NCI-H748 treated with DMSO at 0.1 percent for 48 hours (cell line): ENCODE data around the gene STRA6.
A peak's percentile ranks its signal among the peaks of the same experiment; 100 is the strongest.

Source experiments
- DNase-seq: peaks from one replicate; lab custom pipeline; 2025; lab: John Stamatoyannopoulos, UW

Gene STRA6

DNA sequence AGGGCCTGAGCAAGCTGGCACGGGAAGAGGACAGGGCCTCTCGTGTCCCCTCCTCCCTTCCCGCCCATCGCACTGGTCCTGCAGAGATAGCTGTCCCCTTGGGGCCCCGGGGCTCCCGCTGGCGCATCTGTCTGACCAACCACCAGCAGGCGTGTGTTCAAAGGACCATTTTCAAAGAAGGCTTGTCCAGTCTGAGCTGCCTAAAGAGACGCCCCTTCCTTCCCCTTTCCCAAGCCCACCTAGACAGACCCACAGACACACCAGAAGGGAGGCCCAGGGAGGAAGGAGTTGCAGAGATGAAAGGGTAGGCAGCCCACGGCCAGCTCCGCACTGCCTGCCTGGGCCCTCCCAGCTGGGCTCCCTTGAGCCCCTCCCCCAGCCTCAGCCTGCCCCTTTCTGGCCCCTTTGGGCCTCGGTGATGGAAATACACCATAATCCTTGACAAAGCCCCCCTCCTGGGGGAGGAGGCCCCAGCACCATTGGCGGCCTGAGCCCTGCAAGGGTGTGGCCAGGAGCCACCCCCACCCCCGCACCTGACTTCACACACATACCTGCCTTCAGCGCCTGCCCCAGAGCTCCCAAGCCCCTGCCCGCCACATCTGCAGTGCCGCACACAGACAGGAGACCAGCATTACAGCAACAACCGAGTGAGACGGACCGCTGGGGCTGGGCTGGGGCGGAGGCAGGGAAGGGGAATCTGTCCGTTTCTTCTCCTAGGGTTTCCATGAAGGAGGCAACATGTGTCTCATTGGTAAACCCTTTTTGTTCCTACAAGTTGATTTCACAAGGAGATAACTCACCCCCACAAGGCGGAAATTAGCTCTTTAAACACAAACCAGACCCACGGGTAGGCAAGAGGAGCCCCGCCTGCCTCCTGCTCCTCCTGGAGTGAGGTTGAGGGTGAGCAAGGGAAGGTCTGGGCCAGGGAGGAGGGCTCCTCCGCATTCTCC, at the start of gene STRA6:
TSS of gene STRA6 (minus strand) at position 336 of the 950 bp plus-strand sequence. CDS start 520 bp downstream, outside the sequence.
- no peak for DNase-seq

DNA sequence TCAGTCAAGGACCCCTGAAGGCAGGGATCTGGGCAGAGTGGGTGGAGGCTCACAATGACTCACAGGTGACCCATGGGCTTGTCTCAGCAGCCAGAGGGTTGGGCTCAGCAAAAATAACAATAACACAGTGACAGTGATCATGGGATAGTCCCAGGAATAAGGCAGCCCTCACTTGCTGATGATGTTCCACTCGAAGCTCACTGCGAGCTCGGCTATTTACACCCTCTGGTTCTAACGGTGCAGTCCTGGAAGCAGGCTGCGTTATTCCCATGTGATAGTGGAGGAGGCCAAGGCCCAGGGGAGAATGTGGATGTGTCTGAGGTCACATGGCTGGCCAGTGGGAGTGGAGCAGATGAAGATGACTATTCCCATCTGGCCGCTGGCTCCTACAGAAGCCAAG, 49.7 kb upstream of the STRA6 start:
- no peak for DNase-seq

GRCh38 chr15:74251131-74251811, 48.7 kb upstream of the STRA6 start:
- no peak for DNase-seq

DNA sequence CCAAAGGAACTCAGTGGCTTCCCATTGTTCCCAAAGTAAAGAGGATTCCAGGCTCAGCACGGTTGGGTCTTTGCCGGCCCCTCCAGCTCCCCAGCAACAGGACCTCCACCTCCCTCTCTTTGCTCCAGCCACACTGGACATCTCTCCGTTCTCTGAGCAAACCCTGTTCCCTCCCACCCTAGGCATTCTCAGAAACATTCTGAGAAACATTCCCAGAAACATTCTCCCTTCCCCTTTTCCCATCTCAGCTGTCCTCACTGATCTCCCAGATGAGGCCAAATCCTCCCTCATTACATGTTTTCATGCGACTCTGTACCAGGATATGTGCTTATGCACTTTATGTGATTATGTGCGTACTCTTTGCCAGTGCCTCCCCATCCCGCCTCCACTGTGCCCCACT, 47.7 kb upstream of the STRA6 start:
- no peak for DNase-seq

- DNase-seq, result peak; percentile 46
These were observed 42.9 kb upstream of the STRA6 start for GRCh38 chr15:74245342-74245931.

- no peak for DNase-seq
These were observed 42.3 kb upstream of the STRA6 start for GRCh38 chr15:74244822-74245341.

DNA sequence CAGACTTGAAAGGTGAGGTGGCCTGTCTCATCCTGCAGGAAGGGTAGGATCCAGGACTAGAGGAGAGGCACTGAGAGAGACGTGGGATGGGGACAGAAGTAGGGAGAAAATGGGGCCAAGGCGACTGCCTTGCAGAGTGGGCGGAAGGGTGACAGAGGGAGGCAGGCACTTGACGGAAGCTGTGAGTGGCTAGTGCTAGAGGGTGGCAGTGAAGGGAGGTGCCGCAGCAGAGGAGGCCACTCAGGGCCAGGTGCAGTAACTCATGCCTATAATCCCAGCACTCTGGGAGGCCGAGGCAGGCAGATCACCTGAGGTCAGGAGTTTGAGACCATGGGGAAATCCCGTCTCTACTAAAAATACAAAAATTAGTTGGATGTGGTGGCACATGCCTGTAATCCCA, 40.8 kb upstream of the STRA6 start:
- DNase-seq, result no peak

GRCh38 chr15:74242441-74243185, 40.0 kb upstream of the STRA6 start:
- DNase-seq, result no peak

DNA sequence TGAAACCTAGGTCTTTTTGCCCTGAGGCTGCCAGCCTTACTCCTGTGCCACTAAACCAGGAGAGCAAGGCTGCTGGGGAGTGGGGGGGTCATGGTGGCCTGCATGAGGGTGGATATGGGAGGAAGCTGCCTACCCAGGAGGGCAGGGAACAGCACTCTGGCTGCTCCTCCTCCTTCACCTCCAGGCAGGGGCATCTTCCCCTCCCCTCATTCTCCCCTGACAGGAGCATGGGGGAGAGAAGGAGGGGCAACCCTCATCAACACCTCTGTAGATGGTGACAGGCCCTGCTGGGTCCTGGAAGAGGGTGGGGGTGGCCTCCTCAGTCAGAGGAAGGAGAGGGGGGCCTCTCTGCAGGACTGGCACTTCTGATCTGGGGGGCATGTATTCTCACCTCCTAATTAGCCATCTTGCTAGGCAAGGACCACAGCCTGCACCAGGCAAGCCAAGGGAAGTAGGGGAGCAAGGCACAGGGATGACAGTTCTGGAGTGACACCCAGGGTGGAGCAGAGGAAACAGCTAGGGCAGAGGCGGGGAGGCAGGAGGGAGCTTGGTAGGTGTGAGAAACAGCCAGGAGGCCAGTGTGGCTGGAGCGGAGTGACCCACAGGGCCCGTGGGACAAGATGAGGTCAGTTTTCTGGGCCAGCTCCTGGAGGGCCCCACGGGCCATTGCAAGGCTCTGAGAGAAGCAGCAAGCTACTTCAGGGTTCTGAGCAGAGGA, 38.5 kb upstream of the STRA6 start:
- no peak for DNase-seq

GRCh38 chr15:74240002-74240568, 37.5 kb upstream of the STRA6 start:
- DNase-seq, result peak; percentile 43

GRCh38 chr15:74239051-74239705, 36.6 kb upstream of the STRA6 start:
- DNase-seq, result no peak

GRCh38 chr15:74235962-74236361, 33.4 kb upstream of the STRA6 start, which contains the start of gene CCDC33:
CCDC33 (plus strand) TSS chr15:74236326; CDS start chr15:74236720, 394 bp downstream.
- peak; percentile 57 for DNase-seq

DNA sequence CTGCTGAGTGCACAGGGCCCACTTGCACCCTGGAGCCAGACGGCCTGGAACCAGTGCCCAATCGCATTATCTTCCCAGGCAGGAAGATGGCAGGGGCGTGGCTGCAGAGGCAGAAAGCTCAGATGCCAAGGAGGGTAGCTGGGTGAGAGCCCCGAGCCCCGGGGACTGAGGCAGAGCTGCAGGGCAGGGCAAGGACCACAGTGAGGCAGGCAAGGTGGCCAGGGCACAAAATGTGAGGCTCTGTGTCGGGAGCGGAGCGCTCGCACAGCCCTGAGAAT, 31.9 kb upstream of the STRA6 start:
- no peak for DNase-seq

DNA sequence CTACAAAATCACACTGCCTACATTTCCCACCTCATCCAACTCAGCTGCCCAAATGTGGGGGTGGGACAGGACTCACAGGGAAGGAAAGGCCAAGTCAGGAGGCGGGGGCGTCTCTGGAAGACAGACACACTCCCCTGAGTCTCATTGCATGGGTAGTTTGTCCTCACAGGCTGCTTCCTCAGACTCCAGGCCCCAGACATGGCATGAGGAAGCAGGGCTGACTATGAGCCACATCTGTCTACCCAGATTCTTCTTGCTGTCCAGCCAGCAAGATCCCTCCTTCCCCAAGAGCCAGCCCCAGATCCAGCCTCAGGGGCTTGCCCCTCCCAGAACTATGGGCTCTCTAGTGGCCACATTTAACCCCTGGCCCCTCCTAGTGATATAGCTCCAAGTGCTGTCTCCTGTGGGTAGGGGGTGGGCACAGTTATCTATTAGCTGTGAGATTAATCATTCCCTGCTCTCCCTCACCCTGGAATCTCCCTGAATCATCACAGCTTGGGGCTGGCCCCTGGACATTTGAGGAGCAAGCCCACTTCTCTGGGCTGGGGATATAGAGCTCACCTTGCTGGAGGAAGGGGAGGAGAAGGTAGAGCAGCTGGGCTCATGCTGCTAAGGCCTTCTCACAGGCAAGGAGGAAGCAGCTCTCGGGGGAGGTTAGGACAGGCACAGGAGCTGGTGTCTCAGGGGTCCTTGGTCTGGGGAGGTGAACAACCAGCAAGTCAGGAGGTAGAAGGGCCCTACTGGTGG, 31.4 kb upstream of the STRA6 start:
- DNase-seq, result no peak

- DNase-seq, result no peak
These were observed 30.8 kb upstream of the STRA6 start for GRCh38 chr15:74233373-74233772.

DNA sequence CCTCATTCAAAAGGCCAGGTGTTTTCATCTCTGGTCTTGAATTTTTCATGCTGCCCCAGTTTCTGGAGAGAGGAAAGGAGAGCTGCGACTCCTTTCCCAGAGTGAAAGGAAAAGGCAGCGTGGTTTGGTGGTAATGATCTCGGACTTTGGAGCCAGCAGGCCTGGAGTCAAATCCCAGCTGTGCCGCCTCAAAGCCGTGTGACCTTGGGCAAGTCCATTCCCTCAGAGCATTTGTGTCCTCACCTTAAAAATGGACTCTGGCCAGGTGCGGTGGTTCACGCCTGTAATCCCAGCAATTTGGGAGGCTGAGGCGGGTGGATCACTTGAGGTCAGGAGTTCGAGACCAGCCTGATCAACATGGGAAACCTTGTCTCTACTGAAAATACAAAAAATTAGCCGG, 28.9 kb upstream of the STRA6 start:
- no peak for DNase-seq

- DNase-seq, result no peak
These were observed 27.1 kb upstream of the STRA6 start for GRCh38 chr15:74229686-74230085.

DNA sequence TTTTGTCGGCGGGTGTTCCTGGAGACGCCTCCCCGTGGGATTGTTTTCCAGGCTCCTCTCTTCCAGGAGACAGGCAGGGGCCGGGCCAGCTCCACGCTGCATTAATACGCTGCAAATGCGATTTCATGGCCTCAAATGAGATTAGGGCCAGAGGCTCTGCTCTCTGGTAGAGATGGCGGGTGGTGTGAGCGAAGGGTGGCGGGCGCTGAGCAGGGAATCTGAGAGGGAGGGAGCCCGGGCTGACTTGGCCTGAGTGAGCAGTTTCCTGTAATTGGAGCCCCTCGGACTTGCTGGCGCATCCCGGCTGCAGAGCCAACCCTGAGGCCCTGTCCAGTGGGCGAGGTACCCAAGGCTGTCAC, 26.1 kb upstream of the STRA6 start:
- DNase-seq, result peak; percentile 49

GRCh38 chr15:74227968-74228722, 25.6 kb upstream of the STRA6 start:
- DNase-seq, result peak; percentile 53
